GM21447 (cell line): Measurements from ENCODE around the gene IDUA.
A peak's percentile ranks its signal among the peaks of the same experiment; 100 is the strongest.

ENCODE experiments used
- ATAC-seq: cut with Tn5 transposase; IDR thresholded peaks from one replicate; pipeline ENCODE4 v1.9.1; 2021; ENCODE audit not compliant: unreplicated experiment

IDUA gene

DNA sequence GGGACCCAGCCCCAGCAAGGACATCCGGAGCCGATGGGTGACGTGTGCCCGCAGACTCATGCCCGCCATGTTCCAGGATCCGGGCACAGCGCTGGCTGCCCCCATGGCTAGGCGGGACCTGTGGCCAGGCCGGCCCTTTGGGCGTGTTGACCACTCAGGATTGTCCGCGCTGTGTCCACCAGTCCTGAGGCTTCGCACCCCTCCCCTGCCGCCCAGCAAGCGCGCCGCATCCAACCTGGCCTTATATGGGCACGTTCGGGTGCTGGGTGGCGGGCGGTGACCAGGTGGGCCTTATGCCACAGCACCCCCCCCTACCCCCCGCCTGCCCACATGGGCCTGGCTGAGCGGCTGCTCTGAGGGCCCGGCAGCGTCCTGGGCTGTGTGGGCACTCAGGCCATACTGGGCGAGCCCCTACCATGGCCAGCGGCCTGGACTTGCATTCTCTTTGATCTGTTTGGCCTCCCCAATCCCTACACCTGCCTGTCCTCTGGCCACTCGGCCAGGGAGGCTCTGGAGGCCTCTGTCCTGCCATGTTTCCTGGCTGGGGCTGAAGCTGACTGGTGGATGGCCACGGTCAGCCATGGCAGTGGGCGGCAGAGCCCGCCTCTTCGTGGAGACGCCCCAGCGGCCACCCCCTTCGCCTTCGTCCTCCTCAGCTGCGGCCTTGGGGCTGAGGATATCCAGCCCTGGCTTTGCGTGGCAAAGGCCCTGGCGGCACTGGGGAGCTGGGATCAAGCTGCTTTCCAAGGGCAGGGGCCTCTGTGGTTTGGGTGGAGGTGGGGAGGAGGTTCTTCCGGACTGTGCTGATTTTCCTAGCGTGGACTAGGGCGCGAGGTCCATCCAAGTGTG is 26.6 kb downstream of the IDUA start:
- no peak for ATAC-seq

- ATAC-seq: no peak
These were observed 27.7 kb downstream of the IDUA start for GRCh38 chr4:1014291-1015167.

DNA sequence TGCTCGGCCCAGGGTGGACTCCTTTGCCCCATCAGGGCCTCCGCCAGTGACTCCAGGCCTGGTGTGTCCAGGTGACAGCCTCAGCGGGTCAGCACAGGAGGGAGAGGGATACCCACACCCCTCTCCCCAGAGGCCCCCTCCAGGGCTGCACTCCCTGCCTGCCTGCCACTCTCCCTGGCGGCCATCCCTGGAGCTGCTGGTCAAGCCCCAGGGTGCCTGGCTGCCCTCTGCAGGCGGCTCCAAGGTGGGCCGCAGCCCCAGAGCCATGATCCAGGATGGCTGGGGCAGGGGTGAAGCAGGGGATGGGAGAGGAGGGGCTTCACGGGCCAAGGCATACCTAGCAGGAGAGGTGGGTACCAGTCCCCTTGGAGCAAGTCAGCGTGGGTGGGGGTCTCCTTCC is 28.3 kb downstream of the IDUA start:
- ATAC-seq: no peak

- no peak for ATAC-seq
These were observed 28.9 kb downstream of the IDUA start for GRCh38 chr4:1015746-1016145.

DNA sequence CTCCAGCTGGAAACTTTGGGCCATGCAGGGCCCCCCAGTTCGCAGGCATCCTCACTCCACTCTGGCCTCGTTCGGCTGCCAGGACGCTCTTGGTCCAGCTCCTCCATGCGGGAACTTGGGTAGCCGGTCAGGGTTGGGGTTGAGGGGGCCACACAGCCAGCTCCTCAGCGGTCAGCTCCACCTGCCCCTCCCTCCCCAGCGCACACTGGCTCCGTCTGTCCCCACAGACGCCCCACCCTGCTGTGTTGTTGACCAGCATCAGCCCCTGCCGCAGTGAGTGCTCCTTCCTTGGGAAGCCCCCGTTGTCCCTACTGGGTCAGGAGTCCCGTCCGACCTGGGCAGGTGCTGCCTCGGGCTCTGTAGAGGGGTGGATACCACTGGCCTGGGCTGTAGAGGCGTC is 30.4 kb downstream of the IDUA start:
- ATAC-seq: no peak

GRCh38 chr4:1017706-1018105 is 30.9 kb downstream of the IDUA start:
- ATAC-seq: no peak

DNA sequence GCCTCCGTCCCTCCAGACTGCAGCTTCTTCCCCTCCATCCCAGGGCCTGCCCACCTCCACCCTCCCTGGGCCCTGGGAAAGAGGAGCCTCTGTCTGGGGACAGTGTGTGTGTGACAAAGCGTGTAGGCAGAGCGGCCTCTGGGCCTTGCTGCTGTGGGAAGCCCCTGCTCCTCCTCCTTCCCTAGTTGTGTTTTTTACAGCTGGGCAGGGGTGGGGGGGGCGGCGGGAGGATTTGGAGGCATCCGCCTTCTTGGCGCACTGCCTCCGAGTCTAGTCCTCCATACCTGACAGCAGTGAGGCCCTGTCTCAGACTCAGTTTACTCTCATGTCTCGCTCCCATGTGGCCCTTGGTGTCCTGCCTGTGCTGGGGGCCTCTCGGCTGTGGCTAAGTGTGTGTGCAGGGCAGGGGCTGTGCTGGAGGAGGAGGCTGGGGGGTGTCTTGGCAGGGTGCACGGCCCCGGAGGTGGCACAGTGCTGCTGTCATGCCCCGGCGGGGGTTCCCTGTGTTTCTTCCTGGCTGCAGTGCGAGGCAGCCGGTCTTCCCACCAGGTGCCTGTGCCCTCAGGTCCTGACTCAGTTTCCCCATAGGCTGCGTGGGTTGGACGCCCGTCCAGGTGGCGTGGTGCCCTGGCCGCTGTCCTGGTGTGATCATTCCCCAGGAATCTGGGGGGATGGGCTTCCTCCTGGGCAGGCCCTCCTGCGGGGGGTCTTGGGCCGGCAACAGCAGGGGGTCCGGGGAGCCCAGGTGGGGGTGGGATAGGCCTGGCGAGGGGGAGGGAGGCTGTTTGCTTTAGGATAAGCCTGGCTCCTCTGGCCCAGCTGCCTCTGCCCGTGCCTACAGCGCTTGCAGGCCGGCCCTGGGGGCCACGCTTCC is 31.5 kb downstream of the IDUA start:
- no peak for ATAC-seq

- no peak for ATAC-seq
These were observed 32.5 kb downstream of the IDUA start for GRCh38 chr4:1019320-1019719.

- no peak for ATAC-seq
These were observed 33.1 kb downstream of the IDUA start for GRCh38 chr4:1019729-1020470.

GRCh38 chr4:1021386-1022050 is 34.7 kb downstream of the IDUA start:
- ATAC-seq: peak; percentile 88

- no peak for ATAC-seq
These were observed 35.4 kb downstream of the IDUA start for GRCh38 chr4:1022051-1022738.

DNA sequence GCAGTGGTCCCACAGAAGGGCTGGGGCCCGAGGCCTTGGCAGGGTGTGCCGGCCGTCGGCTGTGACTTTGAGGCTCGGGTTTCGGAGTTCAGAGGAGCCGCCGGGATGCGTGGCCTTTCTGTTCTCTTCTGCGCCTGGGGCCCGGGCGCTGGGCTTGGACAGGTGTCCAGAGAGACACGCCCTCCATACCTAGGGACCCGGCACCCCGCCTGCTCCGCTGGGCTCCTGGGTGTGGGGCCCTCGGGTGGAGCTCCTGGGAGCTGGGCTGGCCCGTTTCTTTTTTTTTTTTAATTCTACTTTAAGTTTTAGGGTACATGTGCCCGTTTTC is 35.9 kb downstream of the IDUA start:
- no peak for ATAC-seq

GRCh38 chr4:1023075-1023640 is 36.3 kb downstream of the IDUA start:
- no peak for ATAC-seq

- no peak for ATAC-seq
These were observed 37.3 kb downstream of the IDUA start for GRCh38 chr4:1023895-1024740.

DNA sequence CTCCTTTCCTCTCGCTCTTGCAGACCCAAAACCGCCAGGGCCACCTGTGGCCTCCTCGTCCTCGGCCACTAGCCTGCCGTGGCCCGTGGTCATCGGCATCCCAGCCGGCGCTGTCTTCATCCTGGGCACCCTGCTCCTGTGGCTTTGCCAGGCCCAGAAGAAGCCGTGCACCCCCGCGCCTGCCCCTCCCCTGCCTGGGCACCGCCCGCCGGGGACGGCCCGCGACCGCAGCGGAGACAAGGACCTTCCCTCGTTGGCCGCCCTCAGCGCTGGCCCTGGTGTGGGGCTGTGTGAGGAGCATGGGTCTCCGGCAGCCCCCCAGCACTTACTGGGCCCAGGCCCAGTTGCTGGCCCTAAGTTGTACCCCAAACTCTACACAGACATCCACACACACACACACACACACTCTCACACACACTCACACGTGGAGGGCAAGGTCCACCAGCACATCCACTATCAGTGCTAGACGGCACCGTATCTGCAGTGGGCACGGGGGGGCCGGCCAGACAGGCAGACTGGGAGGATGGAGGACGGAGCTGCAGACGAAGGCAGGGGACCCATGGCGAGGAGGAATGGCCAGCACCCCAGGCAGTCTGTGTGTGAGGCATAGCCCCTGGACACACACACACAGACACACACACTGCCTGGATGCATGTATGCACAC is 38.2 kb downstream of the IDUA start:
- no peak for ATAC-seq

DNA sequence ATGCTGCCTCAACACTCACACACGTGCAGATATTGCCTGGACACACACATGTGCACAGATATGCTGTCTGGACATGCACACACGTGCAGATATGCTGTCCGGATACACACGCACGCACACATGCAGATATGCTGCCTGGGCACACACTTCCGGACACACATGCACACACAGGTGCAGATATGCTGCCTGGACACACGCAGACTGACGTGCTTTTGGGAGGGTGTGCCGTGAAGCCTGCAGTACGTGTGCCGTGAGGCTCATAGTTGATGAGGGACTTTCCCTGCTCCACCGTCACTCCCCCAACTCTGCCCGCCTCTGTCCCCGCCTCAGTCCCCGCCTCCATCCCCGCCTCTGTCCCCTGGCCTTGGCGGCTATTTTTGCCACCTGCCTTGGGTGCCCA is 39.3 kb downstream of the IDUA start:
- peak; percentile 56 for ATAC-seq

DNA sequence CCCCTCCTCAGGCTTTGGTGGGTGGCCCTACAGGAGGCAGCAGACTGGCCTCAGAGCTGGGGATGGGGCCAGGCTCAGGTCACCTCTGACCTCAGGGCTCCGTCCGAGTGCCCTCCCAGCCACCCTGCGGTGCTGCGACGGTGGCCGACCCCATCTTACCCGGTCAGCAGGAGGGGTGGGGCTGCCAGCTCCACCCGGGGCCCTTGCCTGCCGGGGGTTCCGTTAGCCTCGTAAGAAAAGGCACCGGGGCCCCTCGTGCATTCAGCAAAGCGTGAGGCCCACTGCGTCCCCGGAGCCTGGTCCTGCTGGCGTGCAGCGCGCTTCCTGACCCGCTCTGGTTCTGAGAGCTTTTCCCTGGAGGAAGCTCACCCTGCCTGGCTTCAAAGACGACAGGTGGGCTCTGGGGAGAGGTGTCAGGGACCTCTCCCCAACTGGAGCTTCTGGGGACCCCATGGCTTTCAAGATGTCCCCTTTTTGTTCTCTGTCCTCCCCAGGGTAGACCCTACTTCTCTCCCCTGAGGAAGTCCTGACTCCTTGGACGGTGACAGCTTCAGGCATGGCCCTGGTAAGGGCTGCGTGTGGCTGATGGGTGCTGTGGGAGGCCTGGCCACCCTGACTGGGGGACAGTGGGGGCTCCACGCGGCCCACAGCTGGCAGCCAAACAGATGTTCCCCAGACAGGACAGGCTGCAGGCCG is 40.5 kb downstream of the IDUA start:
- no peak for ATAC-seq
